HG03103 (cell line): ENCODE measurements around the gene SIRT6.
A peak's percentile ranks its signal among the peaks of the same experiment; 100 is the strongest.
"Not testable (repeated sequence)": the region's sequence is repeated elsewhere in the genome, so short reads cannot be mapped to it uniquely, and the experiment has no call there.

Experiments used
- ATAC-seq: cut with Tn5 transposase; IDR thresholded peaks from one replicate; pipeline ENCODE4 v1.9.1; 2021; ENCODE audit warnings: low read depth; ENCODE audit not compliant: unreplicated experiment

Gene SIRT6

DNA sequence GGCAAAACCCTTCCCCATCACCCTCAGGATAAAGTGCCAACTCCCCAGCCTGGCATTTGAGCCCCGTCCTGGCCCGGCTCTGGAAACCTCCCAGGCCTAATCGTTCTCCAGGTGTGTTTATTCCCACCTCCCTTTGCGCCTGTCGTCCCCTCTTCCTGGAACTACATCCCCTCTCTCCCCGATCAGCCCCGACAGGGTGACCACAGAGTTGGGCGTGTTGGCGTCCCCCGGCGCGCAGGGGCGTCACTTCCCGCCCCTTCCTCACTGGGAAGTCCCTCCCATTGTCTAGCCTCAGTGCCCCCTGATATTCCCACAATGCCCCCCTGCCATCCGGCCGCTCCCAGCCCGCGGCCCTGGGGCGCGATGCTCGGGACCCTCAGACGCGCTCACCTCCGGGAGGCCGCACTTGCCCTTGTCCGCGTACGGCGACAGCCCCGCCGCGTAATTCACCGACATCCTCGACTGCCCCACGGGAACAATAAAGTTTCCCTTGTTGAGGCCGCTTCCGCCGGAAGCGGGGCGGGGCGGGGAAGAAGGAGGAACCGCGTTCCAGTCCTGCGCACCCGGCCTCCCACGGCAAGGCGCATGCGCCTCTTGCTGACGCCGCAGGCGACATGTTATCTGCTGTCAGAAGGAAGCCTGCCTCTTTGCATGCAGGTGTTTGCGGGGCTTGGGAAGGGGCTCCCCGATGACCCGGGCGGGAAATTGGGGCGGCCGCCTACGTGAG lies at the start of gene SIRT6, which contains the start of gene ANKRD24:
TSS of gene SIRT6 (minus strand) at position 480 of the 727 bp plus-strand sequence. CDS start at position 456, 24 bp downstream.
TSS of gene ANKRD24 (plus strand) at position 606 of the 727 bp plus-strand sequence. CDS start 3,737 bp downstream, outside the sequence.
- peak; percentile 49 for ATAC-seq

DNA sequence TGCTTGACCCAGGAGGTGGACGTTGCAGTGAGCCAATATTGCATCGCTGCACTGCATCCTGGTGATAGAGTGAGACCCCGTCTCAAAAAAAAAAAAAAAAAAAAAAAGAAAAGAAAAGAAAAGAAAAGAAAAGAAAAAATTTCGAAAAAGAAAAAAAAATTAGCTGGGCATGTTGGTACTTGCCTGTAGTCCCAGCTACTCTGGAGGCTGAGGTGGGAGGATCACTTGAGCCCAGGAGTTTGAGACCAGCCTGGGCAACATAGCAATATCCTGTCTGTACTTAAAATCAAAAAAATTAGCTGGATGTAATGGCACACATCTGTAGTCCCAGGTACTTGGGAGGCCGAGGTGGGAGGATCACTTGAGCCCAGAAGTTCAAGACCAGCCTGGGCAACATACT lies 49.8 kb upstream of the SIRT6 start:
- not testable (repeated sequence) for ATAC-seq

DNA sequence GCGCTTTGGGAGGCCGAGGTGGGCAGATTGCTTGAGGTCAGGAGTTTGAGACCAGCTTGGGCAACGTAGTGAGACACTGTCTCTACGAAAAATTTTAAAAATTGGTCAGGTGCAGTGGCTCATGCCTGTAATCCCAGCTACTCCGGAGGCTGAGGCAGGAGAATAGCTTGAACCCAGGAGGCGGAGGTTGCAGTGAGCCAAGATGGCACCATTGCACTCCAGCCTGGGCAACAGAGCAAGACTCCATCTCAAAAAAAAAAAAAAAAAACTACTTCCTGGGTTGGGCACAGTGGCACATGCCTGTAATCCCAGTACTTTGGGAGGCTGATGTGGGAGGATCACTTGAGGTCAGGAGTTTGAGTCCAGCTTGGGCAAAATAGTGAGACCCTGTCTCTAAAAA lies 49.2 kb upstream of the SIRT6 start:
- not testable (repeated sequence) for ATAC-seq

DNA sequence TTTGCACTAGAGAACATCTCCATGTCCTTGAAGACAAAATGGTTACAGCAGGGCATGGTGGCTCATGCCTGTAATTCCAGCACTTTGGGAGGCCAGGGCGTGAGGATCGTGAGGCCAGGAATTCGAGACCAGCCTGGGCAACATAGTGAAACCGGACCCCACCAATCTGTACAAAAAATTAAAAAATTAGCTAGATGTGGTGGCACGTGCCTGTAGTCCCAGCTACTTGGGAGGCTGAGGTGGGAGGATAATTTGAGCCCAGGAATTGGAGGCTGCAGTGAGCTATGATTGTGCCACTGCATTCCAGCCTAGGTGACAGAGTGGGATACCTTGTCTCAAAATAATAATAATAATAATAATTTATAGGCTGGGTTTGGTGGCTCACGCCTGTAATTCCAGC lies 47.9 kb upstream of the SIRT6 start:
- not testable (repeated sequence) for ATAC-seq

DNA sequence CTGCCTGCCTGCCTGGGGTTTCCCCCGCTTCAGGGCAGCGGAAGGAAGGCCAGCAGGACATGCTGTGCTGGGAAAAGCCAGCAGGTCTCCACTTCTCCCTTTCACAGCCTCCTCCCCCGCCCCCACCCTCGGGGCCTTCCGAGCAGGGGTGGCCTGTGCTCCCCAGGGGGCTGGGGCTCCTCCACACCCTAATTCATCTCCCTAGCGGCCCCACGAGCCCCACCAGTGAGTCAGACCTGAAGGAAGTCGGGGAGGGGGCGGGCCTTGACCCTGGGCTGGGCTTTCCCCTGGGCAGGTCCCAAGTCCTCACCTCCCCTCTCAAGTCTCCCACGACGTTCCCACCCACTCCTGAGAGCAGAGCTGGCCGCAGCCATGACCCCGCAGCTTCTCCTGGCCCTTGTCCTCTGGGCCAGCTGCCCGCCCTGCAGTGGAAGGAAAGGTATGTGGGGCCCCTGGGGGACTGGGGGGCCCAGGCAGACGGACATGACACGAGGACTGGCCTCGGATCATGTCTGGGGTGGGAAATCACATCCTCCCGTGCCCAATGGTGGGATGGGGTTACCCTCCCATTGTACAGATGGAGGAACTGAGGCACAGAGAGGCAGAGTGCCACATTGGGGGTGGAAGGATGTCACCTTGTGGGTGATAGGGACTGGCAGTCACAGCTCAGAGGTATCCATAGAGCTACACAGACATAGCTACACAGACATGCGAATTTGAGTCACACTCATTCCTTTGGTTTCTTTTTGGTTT lies 47.0 kb upstream of the SIRT6 start, which contains the start of gene EBI3:
TSS of gene EBI3 (plus strand) at position 345 of the 753 bp plus-strand sequence. CDS start at position 373, 28 bp downstream.
- peak; percentile 62 for ATAC-seq

DNA sequence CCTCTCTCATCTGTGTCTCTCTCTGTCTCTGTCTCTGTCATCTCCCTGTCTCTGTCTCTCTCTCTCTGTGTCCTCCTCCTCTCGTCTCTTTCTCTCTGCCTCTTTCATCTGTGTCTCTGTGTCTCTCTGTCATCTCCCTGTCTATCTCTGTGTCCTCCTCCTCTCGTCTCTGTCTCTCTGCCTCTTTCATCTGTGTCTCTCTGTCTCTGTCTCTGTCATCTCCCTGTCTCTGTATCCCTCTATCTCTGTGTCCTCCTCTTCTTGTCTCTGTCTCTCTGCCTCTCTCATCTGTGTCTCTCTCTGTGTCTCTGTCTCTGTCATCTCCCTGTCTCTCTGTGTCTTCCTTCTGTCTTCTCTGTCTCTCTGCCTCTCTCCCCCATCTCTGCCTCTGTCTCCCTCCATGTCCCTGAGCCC lies 46.4 kb upstream of the SIRT6 start:
- ATAC-seq = no peak

DNA sequence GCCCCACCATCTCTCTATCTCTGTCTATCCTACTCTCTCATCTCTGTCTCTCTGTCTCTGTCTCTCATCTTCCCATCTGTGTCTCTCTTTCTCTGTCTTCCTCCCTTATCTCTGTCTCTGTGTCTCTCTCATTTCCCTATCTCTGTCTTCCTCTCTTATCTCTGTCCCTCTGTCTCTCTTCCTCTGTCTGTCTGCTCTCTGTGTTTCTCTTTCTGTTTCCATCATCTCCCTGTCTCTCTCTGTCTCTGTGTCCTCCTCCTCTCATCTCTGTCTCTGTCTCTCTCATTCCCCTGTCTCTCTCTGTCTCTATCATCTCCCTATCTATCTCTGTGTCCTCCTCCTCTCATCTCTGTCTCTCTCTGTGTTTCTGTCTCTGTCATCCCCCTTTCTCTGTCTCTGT lies 45.4 kb upstream of the SIRT6 start:
- ATAC-seq = no peak

DNA sequence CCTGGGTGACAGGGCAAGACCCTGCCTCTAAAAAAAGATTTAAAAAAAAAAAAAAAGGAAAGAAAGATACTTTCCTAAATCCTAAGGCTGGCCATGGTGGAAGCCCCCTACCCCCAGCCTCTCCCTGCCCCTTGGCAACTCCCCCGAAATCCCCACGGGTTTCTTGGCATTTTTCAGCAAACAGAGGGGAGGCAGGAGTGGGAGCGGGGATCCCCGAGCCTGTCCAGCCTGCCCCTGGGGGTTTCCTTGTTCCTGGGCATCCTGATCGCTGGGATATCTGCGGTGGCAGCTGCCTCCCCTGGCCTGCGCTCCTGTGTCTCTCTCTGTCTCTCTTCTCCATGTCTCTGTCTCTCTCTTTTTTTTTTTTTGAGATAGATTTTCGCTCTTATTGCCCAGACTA lies 43.5 kb upstream of the SIRT6 start:
- ATAC-seq = no peak

DNA sequence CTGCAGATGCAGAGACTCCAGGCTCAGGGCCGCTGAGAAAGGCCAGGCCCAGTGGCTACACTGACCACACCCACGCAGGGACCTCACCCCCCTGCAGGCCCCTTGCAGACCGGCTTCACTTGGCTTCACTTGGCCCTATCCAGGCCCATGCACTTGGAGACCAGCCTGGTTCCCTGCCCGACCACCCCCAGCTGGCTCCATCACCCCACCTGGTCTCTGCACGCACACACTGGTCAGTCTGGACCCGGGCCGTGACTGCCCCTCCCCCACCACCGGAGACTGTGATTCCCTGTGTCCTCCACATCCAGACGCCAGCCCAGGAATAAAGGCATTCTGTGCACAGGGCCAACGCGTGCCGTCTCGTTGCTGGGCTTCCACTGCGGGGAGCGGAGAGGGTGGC lies 42.1 kb upstream of the SIRT6 start:
- no peak for ATAC-seq

DNA sequence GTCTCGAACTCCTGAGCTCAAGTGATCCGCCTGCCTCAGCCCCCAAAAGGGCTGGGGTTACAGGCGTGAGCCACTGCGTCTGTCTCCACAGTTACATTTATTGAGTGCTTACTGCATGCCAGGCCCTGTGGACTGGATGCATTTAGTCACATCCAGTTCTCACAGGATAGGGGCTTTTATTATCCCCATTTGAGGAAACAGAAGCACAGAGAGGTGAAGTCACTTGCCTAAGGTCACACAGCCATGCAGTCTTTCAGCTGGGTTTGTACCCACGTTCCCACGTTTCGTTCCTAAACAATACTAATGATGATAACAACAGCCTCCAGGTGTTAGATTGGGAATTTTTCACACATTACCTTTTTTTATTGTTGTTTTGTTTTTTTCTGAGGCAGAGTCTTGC lies 37.8 kb upstream of the SIRT6 start:
- ATAC-seq = no peak

DNA sequence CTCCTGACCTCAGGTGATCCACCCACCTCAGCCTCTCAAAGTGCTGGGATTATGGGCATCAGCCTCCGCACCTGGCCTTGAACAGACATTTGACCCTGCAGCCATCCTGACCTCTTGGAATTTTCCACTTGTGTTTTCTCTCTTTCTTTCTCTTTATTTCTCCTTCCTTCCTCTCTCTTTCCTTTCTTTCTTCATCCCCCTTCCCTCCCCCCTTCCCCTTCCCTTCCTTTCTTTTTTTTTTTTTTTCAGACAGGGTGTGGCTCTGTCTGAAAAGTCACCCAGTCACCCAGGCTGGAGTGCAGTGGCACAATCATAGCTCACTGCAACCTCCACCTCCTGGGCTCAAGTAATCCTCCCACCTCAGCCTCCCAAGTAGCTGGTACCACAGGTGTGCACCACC lies 36.2 kb upstream of the SIRT6 start:
- not testable (repeated sequence) for ATAC-seq

DNA sequence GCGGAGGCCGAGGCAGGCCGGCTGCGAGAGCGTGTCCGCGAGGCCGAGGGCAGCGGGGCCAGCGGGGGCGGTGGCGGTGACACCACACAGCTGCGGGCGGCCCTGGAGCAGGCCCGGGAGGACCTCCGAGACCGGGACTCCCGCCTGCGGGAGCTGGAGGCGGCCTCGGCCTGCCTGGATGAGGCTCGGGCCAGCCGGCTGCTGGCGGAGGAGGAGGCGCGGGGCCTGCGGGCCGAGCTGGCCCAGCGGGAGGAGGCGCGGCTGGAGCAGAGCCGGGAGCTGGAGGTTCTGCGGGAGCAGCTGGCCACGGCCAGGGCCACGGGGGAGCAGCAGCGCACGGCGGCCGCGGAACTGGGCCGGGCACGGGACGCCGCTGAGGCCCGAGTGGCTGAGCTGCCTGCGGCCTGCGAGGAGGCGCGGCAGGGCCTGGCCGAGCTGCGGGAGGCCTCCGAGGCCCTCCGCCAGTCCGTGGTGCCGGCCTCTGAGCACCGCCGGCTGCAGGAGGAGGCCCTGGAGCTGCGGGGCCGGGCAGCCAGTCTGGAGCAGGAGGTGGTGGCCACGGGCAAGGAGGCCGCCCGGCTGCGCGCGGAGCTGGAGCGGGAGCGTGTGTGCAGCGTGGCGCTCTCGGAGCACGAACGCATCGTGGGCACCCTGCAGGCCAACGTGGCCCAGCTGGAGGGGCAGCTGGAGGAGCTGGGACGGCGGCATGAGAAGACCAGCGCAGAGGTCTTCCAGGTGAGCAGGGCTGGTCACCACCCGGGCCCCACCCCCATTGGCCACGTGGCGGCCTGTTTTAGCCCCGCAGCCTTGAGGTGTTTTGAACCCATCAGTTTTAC lies 35.3 kb upstream of the SIRT6 start:
- no peak for ATAC-seq

DNA sequence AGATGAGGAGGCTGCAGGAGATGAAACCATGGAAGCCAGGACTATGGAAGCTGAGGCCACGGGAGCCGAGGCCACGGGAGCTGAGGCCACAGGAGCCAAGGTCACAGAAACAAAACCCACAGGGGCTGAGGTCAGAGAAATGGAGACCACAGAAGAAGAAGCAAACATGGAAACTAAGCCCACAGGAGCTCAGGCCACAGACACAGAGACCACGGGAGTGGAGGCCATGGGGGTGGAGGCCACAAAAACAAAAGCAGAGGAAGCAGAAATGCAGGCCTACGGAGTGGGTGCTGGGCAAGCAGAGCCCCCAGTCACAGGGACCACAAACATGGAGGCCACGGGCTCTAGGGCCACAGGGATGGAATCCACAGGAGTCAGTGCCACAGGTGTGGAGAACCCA lies 34.5 kb upstream of the SIRT6 start:
- no peak for ATAC-seq

DNA sequence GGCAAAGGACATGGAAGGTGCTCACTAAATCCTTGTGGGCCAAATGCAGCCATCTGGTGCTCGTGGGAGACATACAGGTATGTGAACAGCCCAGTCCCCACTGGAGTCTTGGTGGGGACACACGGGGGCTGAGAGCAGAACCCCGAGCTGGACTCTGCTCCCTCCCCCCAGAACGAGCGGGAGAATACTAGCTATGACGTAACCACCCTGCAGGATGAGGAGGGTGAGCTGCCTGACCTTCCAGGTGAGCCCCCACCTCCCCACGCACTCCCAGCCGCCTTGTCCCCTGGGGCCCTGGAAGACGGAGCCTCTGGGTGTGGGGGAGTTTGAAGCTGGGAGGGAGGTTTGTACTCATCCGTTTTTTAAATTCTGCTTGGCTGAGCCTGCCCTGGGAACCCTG lies 33.4 kb upstream of the SIRT6 start:
- no peak for ATAC-seq

DNA sequence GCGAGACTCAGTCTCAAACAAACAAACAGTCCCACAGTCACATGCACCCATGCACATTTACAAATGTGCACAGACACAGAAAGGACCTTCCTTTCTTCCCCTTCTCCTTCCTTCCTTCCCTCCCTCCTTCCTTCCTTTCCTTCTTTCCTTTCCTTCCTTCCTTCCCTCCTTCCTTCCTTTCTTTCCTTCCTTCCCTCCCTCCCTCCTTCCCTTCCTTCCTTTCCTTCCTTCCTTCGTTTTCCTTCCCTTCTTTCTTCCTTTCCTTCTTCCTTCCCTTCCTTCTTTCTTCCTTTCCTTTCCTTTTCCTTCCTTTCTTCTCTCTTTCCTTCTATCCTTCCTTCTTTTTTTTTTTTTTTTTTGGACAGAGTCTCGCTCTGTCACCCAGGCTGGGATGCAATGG lies 30.8 kb upstream of the SIRT6 start:
- no peak for ATAC-seq

DNA sequence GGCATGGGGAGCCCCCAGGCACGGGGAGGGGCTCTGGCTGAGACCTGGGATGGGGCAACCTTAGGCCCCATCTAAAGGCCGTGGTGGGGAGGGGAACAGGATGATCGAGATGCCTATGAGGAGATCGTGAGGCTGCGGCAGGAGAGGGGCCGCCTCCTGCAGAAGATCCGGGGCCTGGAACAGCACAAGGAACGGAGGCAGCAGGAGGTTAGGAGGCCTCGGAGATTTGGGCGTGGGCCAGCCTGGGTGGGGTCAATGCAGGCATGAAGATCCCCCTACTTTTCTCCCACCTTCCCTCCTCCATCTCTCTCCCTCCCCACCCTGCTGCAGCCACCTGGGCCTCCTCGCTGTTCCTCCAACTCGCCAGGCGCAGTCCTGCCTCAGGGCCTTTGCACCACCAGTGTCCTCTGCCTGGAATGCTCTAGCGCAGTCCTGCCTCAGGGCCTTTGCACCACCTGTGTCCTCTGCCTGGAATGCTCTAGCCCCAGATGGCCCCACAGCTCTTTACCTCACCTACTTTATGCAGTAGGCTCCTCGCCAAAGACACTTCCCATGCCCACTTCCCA lies 27.9 kb upstream of the SIRT6 start:
- no peak for ATAC-seq

DNA sequence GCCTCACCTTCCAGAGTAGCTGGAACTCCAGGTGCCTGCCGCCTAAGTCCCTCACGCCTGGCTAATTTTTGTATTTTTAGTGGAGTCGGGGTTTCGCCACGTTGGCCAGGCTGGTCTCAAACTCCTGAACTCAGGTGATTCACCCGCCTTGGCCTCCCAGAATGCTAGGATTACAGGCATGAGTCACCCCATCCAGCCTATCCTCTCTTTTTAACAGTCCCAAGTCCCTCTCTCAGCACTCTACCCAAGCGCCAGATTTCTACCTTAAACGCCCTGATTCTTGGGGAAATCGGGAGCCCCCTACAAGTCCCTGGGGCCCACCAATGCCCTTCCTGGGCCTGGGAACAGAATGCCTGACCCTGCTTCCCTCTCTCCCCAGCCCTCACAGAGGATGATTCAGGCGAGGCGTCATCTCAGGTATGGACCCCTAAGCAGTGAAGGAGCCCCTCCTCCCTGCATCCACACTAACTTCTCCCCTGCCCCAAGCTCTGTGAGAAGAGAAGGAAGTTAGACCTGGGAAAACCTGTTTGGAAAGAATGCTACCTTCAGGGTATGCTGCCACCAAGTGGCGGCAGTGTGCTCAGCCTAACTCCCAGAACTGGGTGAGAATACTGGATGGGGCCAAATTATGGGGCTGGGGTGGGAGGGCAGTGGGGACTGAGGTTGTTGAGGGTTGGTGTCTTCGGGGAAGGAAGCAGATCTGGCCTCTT lies 26.2 kb upstream of the SIRT6 start:
- no peak for ATAC-seq

DNA sequence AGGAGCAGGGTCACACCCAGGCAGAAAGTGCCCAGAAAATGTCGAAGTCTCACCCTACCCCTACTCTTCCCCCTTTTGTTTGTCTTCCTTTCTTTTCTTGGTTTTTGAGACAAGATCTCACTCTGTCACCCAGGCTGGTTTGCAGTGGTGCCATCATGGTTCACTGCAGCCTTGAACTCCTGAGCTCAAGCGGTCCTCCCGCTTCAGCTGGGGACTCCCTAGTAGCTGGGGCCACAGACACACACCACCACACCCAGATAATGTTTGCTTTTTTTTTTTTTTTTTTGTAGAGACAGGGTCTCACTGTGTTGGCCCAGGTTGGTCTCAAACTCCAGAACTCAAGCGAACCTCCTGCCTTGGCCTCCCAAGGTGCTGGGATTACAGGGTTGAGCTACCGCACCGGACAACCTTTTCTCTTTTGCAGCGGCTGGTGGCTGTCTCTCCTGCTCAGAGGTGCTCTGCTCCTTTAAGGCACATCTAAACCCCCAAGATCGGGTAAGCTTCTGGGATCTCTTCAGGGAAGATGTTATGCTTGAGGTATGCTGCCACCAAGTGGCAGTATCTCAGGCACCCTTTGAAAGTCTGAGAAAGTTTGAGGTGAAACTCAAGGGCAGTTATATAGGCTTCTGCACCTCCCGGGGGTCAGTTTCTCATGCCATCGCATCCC lies 24.6 kb upstream of the SIRT6 start:
- no peak for ATAC-seq

DNA sequence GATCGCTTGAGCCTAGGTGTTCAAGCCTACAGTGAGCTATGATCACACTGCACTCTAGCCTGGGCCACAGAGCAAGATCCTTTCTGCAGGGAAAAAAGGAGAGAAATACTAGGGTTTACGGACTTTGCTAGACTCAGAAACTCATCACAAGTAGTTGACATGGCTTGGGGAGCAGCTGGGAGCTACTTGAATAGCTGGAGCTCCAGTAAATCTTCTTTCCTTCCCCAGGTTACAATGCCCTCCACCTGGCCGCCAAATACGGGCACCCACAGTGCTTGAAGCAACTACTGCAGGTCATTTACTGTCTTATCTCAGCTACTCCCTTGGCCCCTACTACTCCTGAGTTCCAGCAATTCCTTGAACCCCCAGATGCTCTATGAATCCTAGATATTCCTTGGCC lies 19.4 kb upstream of the SIRT6 start:
- no peak for ATAC-seq
